Inferior parietal cortex (tissue), 1 donor: ENCODE results near the gene ST6GALNAC2.
A peak's percentile ranks its signal among the peaks of the same experiment; 100 is the strongest.
"Not testable (repeated sequence)": the region's sequence is repeated elsewhere in the genome, so short reads cannot be mapped to it uniquely, and the experiment has no call there.

Source experiments
- DNase-seq: peaks from one replicate; pipeline ENCODE4 v3.0.0-alpha.2; 2016; ENCODE audit errors: extremely low spot score

ST6GALNAC2 gene

GRCh38 chr17:76585649-76586593 is at the start of gene ST6GALNAC2:
Gene ST6GALNAC2, minus strand, starts transcription at chr17:76585860. Its CDS starts 52 bp downstream, at chr17:76585808.
- DNase-seq, result no peak

- DNase-seq, result no peak
These were observed 49.4 kb upstream of the ST6GALNAC2 start for GRCh38 chr17:76635039-76635438.

GRCh38 chr17:76633628-76634328 is 48.1 kb upstream of the ST6GALNAC2 start:
- DNase-seq, result no peak

- no peak for DNase-seq
These were observed 46.3 kb upstream of the ST6GALNAC2 start for GRCh38 chr17:76631821-76632565.

GRCh38 chr17:76630151-76630550 is 44.5 kb upstream of the ST6GALNAC2 start:
- no peak for DNase-seq

GRCh38 chr17:76627510-76627909 is 41.9 kb upstream of the ST6GALNAC2 start:
- DNase-seq, result no peak

- no peak for DNase-seq
These were observed 40.8 kb upstream of the ST6GALNAC2 start for GRCh38 chr17:76626442-76626841.

- no peak for DNase-seq
These were observed 39.8 kb upstream of the ST6GALNAC2 start for GRCh38 chr17:76625496-76625895.

- DNase-seq, result peak; percentile 67
These were observed 37.8 kb upstream of the ST6GALNAC2 start for GRCh38 chr17:76623271-76624146.

- DNase-seq, result no peak
These were observed 32.2 kb upstream of the ST6GALNAC2 start for GRCh38 chr17:76617838-76618237.

GRCh38 chr17:76614912-76615617 is 29.4 kb upstream of the ST6GALNAC2 start:
- no peak for DNase-seq

- DNase-seq, result not testable (repeated sequence)
These were observed 28.6 kb upstream of the ST6GALNAC2 start for GRCh38 chr17:76614064-76614759.

- no peak for DNase-seq
These were observed 27.6 kb upstream of the ST6GALNAC2 start for GRCh38 chr17:76612977-76613851.

GRCh38 chr17:76612465-76612864 is 26.8 kb upstream of the ST6GALNAC2 start:
- DNase-seq, result no peak

GRCh38 chr17:76611758-76612157 is 26.1 kb upstream of the ST6GALNAC2 start:
- no peak for DNase-seq

- DNase-seq, result not testable (repeated sequence)
These were observed 25.6 kb upstream of the ST6GALNAC2 start for GRCh38 chr17:76611080-76611749.

- DNase-seq, result not testable (repeated sequence)
These were observed 21.0 kb upstream of the ST6GALNAC2 start for GRCh38 chr17:76606685-76607084.

- no peak for DNase-seq
These were observed 15.4 kb upstream of the ST6GALNAC2 start for GRCh38 chr17:76601065-76601464.
